Prostate gland (tissue), 2 donors: Measurements from ENCODE around the gene GNRHR.

Experiments
- CTCF ChIP-seq, 4 experiments: fragments of 200-600 bp in 2 of 4; fragments of 450-650 bp in 2 of 4; sonication (generic) in 2 of 4; IDR thresholded peaks; 1 replicate in 3 of 4; 2 replicates in 1 of 4; pipeline ENCODE4 v1.5.1; 2016 to 2019; ENCODE audit warnings: antibody characterized with exemption in 4 of 4, mild to moderate bottlenecking in 2 of 4, moderate library complexity in 2 of 4
- POLR2A ChIP-seq: fragments of 450-650 bp; IDR thresholded peaks from one replicate; pipeline ENCODE4 v1.6.1; 2016; ENCODE audit warnings: antibody characterized with exemption, mild to moderate bottlenecking
- POLR2AphosphoS5 ChIP-seq: sonication (generic); formaldehyde crosslinking; IDR thresholded peaks from one replicate; pipeline ENCODE4 v1.6.1; 2017; ENCODE audit warnings: antibody characterized with exemption

- TF ChIP-seq CTCF (IDR thresholded peaks at IDR 0.05) (no peak), POLR2A (no peak), POLR2AphosphoS5 (no peak)
Measured at GRCh38 chr4:67754288-67754687, at the start of gene GNRHR.
